Measurements from ENCODE around the gene GOLGA1.
A peak's percentile ranks its signal among the peaks of the same experiment; 100 is the strongest.

GOLGA1 gene

GRCh38 chr9:124857533-124858162, 83.2 kb downstream of the GOLGA1 start:
- TF ChIP-seq CTCF (IDR thresholded peaks at IDR 0.05; ENCODE audit: low read depth, low read length, missing control alignments) = no peak
- no peak overlapping the region for H3K4me3 ChIP-seq (ENCODE audit: low read depth, low read length)
- in situ Hi-C loops (cut with HindIII; ENCODE audit: low sequenced_read_pairs) = no loop called here
- DNase-seq (ENCODE audit: low read depth) = no peak

DNA sequence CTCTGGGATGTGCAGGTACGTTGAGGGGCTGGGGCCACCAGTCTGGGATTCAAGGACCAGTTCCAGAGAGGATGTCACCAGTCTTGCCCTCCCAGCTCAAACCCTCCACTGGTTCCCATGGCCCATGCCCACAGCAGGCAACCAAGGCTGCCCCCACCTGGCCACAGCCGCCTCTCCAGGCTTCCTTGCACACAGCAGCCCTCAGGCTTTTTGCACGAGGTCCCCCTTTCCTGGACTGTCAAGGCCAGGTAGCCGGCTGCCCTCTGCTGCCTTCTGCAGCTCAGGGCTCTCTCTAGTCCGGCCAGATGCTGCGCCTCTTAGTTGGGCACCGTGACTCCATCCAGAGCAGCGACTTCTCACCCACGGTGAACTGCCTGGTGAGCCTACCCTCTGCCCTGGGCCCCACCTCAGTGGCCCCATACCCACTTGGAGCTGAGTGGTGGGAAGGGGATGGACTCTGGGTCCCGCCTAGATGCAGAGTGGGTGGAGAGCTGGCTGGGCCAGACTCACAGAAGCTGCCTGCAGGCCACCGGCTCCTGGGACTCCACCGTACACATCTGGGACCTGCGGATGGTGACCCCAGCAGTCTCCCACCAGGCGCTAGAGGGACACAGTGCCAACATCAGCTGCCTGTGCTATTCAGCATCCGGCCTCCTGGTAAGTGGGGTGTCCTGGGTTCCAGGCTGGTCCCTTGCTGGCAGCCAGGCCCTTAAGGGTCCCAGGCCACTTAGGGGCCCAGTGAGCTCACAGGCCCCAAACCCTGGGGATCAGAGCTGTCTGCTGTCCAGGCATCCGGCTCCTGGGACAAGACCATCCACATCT, 84.7 kb downstream of the GOLGA1 start:
- H3K4me3 ChIP-seq (ENCODE audit: low read depth, low read length) = no peak overlapping the region
- DNase-seq (ENCODE audit: low read depth) = no peak
- peak; percentile 56 for TF ChIP-seq CTCF (IDR thresholded peaks at IDR 0.05; ENCODE audit: low read depth, low read length, missing control alignments)
- in situ Hi-C loops (cut with HindIII; ENCODE audit: low sequenced_read_pairs) = no loop called here

GRCh38 chr9:124855566-124855943, 85.3 kb downstream of the GOLGA1 start:
- no peak for TF ChIP-seq CTCF (IDR thresholded peaks at IDR 0.05; ENCODE audit: low read depth, low read length, missing control alignments)
- no peak for DNase-seq (ENCODE audit: low read depth)
- in situ Hi-C loops (cut with HindIII; ENCODE audit: low sequenced_read_pairs) = no loop called here
- H3K4me3 ChIP-seq (ENCODE audit: low read depth, low read length) = no peak overlapping the region

- no peak for TF ChIP-seq CTCF (IDR thresholded peaks at IDR 0.05; ENCODE audit: low read depth, low read length, missing control alignments)
- no peak for DNase-seq (ENCODE audit: low read depth)
- H3K4me3 ChIP-seq (ENCODE audit: low read depth, low read length) = no peak overlapping the region
- in situ Hi-C loops (cut with HindIII; ENCODE audit: low sequenced_read_pairs) = loop anchor here (5.0 kb wide), 1 partner anchor 83 kb away; the partner anchor contains the start of gene NR6A1
Observed at GRCh38 chr9:124854822-124855221, 86.1 kb downstream of the GOLGA1 start.

DNA sequence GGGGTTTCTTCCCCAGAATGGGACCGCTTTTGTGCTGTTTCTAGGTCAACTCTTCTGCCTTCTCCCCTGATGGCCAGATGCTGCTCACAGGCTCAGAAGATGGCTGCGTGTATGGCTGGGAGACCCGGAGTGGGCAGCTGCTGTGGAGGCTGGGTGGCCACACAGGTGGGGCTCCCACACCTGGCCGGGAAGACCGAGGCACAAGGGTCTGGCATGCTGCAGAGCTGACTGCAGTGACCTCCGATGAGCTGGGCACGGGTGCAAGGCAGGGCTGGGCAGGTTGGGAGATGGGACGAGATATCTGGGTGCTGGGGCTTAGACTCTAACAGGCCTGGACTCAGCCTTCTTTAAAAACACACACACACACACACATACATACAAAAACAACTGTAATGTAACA, 86.7 kb downstream of the GOLGA1 start:
- TF ChIP-seq CTCF (IDR thresholded peaks at IDR 0.05; ENCODE audit: low read depth, low read length, missing control alignments) = no peak
- no peak overlapping the region for H3K4me3 ChIP-seq (ENCODE audit: low read depth, low read length)
- DNase-seq (ENCODE audit: low read depth) = no peak
- in situ Hi-C loops (cut with HindIII; ENCODE audit: low sequenced_read_pairs) = loop anchor here (5.0 kb wide), 1 partner anchor 82 kb away; the partner anchor contains the start of gene NR6A1

GRCh38 chr9:124853605-124854143, 87.2 kb downstream of the GOLGA1 start:
- no peak for DNase-seq (ENCODE audit: low read depth)
- TF ChIP-seq CTCF (IDR thresholded peaks at IDR 0.05; ENCODE audit: low read depth, low read length, missing control alignments) = no peak
- in situ Hi-C loops (cut with HindIII; ENCODE audit: low sequenced_read_pairs) = loop anchor here (5.0 kb wide), 1 partner anchor 81 kb away; the partner anchor contains the start of gene NR6A1
- peak overlapping the region; percentile 42 for H3K4me3 ChIP-seq (ENCODE audit: low read depth, low read length)

Data from astrocyte of the cerebellum (primary cell).